GM23338 (cell line): ENCODE measurements around the gene S100A16. TPM values are rescaled to one million over a fixed set of nuclear protein-coding genes. Genes with fewer than 3 reads are reported as not detected.

Experiments used
- ATAC-seq: fragments of 200-7000 bp; cut with Tn5 transposase; 3 replicates; pipeline ENCODE4 v1.9.1; 2020
- DNase-seq: peaks from one replicate; pipeline ENCODE4 v3.0.0-alpha.2; 2015; ENCODE audit warnings: low spot score
- H2AFZ ChIP-seq: fragments of 200-600 bp; sonication (generic); 2 replicates; pipeline ENCODE4 v1.8.0; 2016; ENCODE audit warnings: antibody characterized with exemption, mild to moderate bottlenecking, moderate library complexity
- H3F3A ChIP-seq: fragments of 200-600 bp; sonication (generic); replicated peaks from 2 replicates; pipeline ENCODE4 v1.8.0; 2017; ENCODE audit warnings: antibody characterized with exemption, mixed run types, low read depth
- H3K27ac ChIP-seq: fragments of 200-600 bp; sonication (generic); 2 replicates; pipeline ENCODE4 v1.6.1; 2016; ENCODE audit warnings: low read depth
- H3K27me3 ChIP-seq: fragments of 200-600 bp; sonication (generic); 2 replicates; pipeline ENCODE4 v1.8.0; 2016; ENCODE audit warnings: mild to moderate bottlenecking, mixed run types, moderate library complexity; ENCODE audit not compliant: insufficient read depth
- H3K36me3 ChIP-seq: fragments of 200-600 bp; sonication (generic); 2 replicates; pipeline ENCODE4 v1.8.0; 2016; ENCODE audit warnings: mild to moderate bottlenecking; ENCODE audit not compliant: insufficient read depth
- H3K4me1 ChIP-seq: fragments of 200-600 bp; sonication (generic); 2 replicates; pipeline ENCODE4 v1.8.0; 2016; ENCODE audit warnings: mild to moderate bottlenecking, moderate library complexity; ENCODE audit not compliant: insufficient read depth
- H3K4me2 ChIP-seq: fragments of 200-600 bp; sonication (generic); 2 replicates; pipeline ENCODE4 v1.7.1; 2017; ENCODE audit warnings: mixed run types
- H3K4me3 ChIP-seq: fragments of 200-600 bp; sonication (generic); 2 replicates; pipeline ENCODE4 v1.6.1; 2016; ENCODE audit warnings: mixed run types
- H3K79me2 ChIP-seq: fragments of 200-600 bp; sonication (generic); replicated peaks from 2 replicates; pipeline ENCODE4 v1.8.0; 2017; ENCODE audit warnings: mild to moderate bottlenecking; ENCODE audit not compliant: insufficient read depth
- H3K9me2 ChIP-seq: fragments of 200-600 bp; sonication (generic); 2 replicates; pipeline ENCODE4 v1.8.0; 2017; ENCODE audit not compliant: insufficient read depth
- H4K20me1 ChIP-seq: fragments of 200-600 bp; sonication (generic); replicated peaks from 2 replicates; pipeline ENCODE4 v1.8.0; 2017; ENCODE audit warnings: mild to moderate bottlenecking; ENCODE audit not compliant: insufficient read depth
- H3K27ac Mint-ChIP-seq: 2 replicates; pipeline ENCODE4 v1.8.0; 2020; ENCODE audit warnings: inconsistent platforms, mild to moderate bottlenecking, moderate library complexity, mixed read lengths
- H3K27me3 Mint-ChIP-seq: 3 replicates; pipeline ENCODE4 v1.8.0; 2022; ENCODE audit warnings: low read depth, mild to moderate bottlenecking, moderate library complexity, mixed read lengths, inconsistent platforms; ENCODE audit not compliant: insufficient read depth, poor library complexity
- H3K36me3 Mint-ChIP-seq: 3 replicates; pipeline ENCODE4 v1.8.0; 2021; ENCODE audit warnings: low read depth, mild to moderate bottlenecking, inconsistent platforms, moderate library complexity, mixed read lengths
- H3K4me1 Mint-ChIP-seq: 3 replicates; pipeline ENCODE4 v1.8.0; 2020; ENCODE audit warnings: mild to moderate bottlenecking, inconsistent platforms, mixed read lengths
- H3K4me3 Mint-ChIP-seq: 3 replicates; pipeline ENCODE4 v1.8.0; 2021; ENCODE audit warnings: moderate library complexity, mild to moderate bottlenecking, inconsistent platforms, mixed read lengths
- H3K9me3 Mint-ChIP-seq: 3 replicates; pipeline ENCODE4 v1.8.0; 2020; ENCODE audit warnings: moderate library complexity, mild to moderate bottlenecking, inconsistent platforms, mixed read lengths
- CREB1 ChIP-seq: fragments of 250-450 bp; sonication (Bioruptor Pico); IDR thresholded peaks from 2 replicates; pipeline ENCODE4 v1.5.0; 2020; ENCODE audit warnings: low read depth, mild to moderate bottlenecking, moderate library complexity
- EZH2 ChIP-seq: fragments of 200-600 bp; sonication (generic); IDR thresholded peaks from one replicate; pipeline ENCODE4 v1.8.0; 2017; ENCODE audit warnings: antibody characterized with exemption, mild to moderate bottlenecking, low read depth; ENCODE audit not compliant: unreplicated experiment
- EZH2phosphoT487 ChIP-seq: fragments of 200-600 bp; sonication (generic); IDR thresholded peaks from one replicate; pipeline ENCODE4 v1.8.1; 2018; ENCODE audit warnings: antibody characterized with exemption; ENCODE audit not compliant: unreplicated experiment
- JUNB ChIP-seq: IDR thresholded peaks from one replicate; pipeline ENCODE4 v1.6.1; 2016; ENCODE audit warnings: antibody characterized with exemption; ENCODE audit not compliant: unreplicated experiment
- NANOG ChIP-seq: IDR thresholded peaks from 2 replicates; pipeline ENCODE4 v1.6.1; 2016; ENCODE audit warnings: antibody characterized with exemption, borderline replicate concordance
- POLR2AphosphoS5 ChIP-seq: IDR thresholded peaks from 2 replicates; pipeline ENCODE4 v1.6.1; 2016; ENCODE audit warnings: antibody characterized with exemption, low read depth
- ZNF114 ChIP-seq: fragments of 250-450 bp; sonication (Bioruptor Pico); IDR thresholded peaks from 2 replicates; pipeline ENCODE4 v1.5.0; 2020; ENCODE audit warnings: mild to moderate bottlenecking, moderate library complexity
- ZNF331 ChIP-seq: fragments of 250-450 bp; sonication (Bioruptor Pico); IDR thresholded peaks from 2 replicates; pipeline ENCODE4 v1.5.0; 2020; ENCODE audit warnings: low read depth, mild to moderate bottlenecking, moderate library complexity
- polyA plus RNA-seq: library from polyadenylated mRNA; unstranded; fragments of >200 nt; fragmentation: Nextera tagmentation; extraction: Ambion mirVana; gene quantifications from 2 replicates; pipeline ENCODE4 v1.2.1, GENCODE V29; 2016
- total RNA-seq: library from RNA; depleted of rRNA; stranded (reverse); fragments of >200 nt; shearing (Covaris generic); gene quantifications from 2 replicates; pipeline ENCODE4 v1.2.3, GENCODE V29; 2014
- TF ChIP-seq, protein P1 (sequence below): IDR thresholded peaks from one replicate; pipeline ENCODE4 v1.6.1; 2018; ENCODE audit warnings: antibody characterized with exemption; ENCODE audit not compliant: unreplicated experiment
- TF ChIP-seq, protein P2 (sequence below): fragments of 250-450 bp; sonication (Bioruptor Pico); IDR thresholded peaks from 2 replicates; pipeline ENCODE4 v1.5.0; 2020; ENCODE audit warnings: mild to moderate bottlenecking, moderate library complexity
- TF ChIP-seq, protein P3 (sequence below): IDR thresholded peaks from 2 replicates; pipeline ENCODE4 v1.6.1; 2016; ENCODE audit warnings: antibody characterized with exemption
- TF ChIP-seq, protein P4 (sequence below), 2 experiments: fragments of 200-600 bp in 1 of 2; sonication (generic) in 1 of 2; conservative IDR thresholded peaks; 2 replicates each; pipeline versions ENCODE4 v1.5.1 to v1.6.1; 2016 to 2017; ENCODE audit warnings: antibody characterized with exemption in 2 of 2, low read depth in 2 of 2, mild to moderate bottlenecking in 2 of 2, moderate library complexity in 1 of 2

S100A16 gene
- total and polyA plus RNA-seq, 2 experiments from 2014 or later = 13.0 to 20.4 TPM

DNA sequence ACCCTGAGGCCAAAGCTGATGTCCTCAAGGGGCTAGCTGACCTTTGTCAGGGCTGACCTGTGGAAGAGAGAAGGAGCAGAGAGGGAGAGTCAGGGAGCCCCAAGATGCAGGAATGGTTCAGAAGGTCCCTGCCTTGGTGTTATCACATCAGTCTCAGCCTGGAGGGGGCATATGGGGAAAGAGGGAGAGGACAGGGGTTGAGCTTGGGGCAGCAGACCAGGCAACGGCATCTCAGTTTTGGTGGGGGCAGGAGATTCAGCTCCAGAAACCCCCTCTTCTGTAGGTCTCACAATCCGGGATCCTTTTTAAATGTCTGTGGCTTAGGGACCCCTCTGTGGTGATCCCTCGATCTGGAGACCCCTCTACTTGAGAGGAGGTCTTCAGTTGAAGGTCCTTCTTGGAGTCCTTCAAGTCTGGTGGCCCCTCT lies 13.6 kb upstream of the S100A16 start (continued):
- TF ChIP-seq, protein P1, sequence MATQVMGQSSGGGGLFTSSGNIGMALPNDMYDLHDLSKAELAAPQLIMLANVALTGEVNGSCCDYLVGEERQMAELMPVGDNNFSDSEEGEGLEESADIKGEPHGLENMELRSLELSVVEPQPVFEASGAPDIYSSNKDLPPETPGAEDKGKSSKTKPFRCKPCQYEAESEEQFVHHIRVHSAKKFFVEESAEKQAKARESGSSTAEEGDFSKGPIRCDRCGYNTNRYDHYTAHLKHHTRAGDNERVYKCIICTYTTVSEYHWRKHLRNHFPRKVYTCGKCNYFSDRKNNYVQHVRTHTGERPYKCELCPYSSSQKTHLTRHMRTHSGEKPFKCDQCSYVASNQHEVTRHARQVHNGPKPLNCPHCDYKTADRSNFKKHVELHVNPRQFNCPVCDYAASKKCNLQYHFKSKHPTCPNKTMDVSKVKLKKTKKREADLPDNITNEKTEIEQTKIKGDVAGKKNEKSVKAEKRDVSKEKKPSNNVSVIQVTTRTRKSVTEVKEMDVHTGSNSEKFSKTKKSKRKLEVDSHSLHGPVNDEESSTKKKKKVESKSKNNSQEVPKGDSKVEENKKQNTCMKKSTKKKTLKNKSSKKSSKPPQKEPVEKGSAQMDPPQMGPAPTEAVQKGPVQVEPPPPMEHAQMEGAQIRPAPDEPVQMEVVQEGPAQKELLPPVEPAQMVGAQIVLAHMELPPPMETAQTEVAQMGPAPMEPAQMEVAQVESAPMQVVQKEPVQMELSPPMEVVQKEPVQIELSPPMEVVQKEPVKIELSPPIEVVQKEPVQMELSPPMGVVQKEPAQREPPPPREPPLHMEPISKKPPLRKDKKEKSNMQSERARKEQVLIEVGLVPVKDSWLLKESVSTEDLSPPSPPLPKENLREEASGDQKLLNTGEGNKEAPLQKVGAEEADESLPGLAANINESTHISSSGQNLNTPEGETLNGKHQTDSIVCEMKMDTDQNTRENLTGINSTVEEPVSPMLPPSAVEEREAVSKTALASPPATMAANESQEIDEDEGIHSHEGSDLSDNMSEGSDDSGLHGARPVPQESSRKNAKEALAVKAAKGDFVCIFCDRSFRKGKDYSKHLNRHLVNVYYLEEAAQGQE = no peak
- TF ChIP-seq ZNF331 (CRISPR knock-in tag) (no peak), ZNF114 (CRISPR knock-in tag) (no peak), JUNB (no peak), EZH2phosphoT487 (no peak)

DNA sequence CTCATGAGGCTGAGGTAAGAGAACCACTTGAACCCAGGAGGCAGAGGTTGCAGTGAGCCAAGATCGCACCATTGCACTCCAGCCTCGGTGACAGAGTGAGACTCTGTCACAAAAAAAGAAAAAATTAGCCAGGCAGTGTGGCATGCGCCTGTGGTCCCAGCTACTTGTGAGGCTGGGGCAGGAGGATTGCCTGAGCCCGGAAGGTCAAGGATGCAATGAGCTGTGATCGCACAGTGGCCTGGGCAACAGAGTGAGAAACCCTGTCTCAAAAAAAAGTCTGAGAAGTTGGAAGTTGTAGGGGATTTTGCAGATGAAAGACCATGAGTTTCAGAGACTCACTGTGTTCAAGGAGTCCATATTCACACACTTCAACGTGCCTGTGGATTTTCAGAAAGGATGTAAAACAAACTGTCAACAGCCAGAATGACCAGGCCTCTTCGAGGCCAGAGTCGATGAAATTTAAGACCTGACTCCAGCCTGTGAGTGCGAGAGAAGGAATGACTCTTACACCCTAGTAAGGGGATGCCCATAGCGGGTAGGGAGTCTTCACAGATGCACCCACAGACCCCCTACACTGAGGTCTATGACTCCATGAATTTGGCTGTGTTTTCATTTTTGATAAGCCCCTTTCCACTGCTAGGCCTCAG lies 12.2 kb upstream of the S100A16 start:
- H3K9me3 Mint-ChIP-seq = no peaks in the 10 kb centered on the region
- ATAC-seq (no peak), DNase-seq (no peak)
- no peak overlapping the region for H3K27ac Mint-ChIP-seq
- H3K27me3 ChIP-seq = no peaks in the 10 kb centered on the region
- H3K9me2 ChIP-seq = 0 out of 2 replicates have a peak, but pooled peaks cover 3% of the 10 kb centered on the region
- peaks cover 27% of the 10 kb centered on the region for H3K36me3 Mint-ChIP-seq
- H3K4me2 ChIP-seq = no peak overlapping the region
- peaks cover 50% of the 10 kb centered on the region for H3K4me1 Mint-ChIP-seq
- H3K27ac ChIP-seq = no peak overlapping the region
- H3K79me2 ChIP-seq = no peaks in the 10 kb centered on the region
- no peaks in the 10 kb centered on the region for H3K36me3 ChIP-seq
- H2AFZ ChIP-seq = no peak overlapping the region
- TF ChIP-seq EZH2 (no peak), NANOG (no peak), ZNF114 (CRISPR knock-in tag) (no peak), EZH2phosphoT487 (no peak), POLR2AphosphoS5 (no peak), JUNB (no peak), CREB1 (CRISPR knock-in tag) (no peak)
- TF ChIP-seq, protein P2, sequence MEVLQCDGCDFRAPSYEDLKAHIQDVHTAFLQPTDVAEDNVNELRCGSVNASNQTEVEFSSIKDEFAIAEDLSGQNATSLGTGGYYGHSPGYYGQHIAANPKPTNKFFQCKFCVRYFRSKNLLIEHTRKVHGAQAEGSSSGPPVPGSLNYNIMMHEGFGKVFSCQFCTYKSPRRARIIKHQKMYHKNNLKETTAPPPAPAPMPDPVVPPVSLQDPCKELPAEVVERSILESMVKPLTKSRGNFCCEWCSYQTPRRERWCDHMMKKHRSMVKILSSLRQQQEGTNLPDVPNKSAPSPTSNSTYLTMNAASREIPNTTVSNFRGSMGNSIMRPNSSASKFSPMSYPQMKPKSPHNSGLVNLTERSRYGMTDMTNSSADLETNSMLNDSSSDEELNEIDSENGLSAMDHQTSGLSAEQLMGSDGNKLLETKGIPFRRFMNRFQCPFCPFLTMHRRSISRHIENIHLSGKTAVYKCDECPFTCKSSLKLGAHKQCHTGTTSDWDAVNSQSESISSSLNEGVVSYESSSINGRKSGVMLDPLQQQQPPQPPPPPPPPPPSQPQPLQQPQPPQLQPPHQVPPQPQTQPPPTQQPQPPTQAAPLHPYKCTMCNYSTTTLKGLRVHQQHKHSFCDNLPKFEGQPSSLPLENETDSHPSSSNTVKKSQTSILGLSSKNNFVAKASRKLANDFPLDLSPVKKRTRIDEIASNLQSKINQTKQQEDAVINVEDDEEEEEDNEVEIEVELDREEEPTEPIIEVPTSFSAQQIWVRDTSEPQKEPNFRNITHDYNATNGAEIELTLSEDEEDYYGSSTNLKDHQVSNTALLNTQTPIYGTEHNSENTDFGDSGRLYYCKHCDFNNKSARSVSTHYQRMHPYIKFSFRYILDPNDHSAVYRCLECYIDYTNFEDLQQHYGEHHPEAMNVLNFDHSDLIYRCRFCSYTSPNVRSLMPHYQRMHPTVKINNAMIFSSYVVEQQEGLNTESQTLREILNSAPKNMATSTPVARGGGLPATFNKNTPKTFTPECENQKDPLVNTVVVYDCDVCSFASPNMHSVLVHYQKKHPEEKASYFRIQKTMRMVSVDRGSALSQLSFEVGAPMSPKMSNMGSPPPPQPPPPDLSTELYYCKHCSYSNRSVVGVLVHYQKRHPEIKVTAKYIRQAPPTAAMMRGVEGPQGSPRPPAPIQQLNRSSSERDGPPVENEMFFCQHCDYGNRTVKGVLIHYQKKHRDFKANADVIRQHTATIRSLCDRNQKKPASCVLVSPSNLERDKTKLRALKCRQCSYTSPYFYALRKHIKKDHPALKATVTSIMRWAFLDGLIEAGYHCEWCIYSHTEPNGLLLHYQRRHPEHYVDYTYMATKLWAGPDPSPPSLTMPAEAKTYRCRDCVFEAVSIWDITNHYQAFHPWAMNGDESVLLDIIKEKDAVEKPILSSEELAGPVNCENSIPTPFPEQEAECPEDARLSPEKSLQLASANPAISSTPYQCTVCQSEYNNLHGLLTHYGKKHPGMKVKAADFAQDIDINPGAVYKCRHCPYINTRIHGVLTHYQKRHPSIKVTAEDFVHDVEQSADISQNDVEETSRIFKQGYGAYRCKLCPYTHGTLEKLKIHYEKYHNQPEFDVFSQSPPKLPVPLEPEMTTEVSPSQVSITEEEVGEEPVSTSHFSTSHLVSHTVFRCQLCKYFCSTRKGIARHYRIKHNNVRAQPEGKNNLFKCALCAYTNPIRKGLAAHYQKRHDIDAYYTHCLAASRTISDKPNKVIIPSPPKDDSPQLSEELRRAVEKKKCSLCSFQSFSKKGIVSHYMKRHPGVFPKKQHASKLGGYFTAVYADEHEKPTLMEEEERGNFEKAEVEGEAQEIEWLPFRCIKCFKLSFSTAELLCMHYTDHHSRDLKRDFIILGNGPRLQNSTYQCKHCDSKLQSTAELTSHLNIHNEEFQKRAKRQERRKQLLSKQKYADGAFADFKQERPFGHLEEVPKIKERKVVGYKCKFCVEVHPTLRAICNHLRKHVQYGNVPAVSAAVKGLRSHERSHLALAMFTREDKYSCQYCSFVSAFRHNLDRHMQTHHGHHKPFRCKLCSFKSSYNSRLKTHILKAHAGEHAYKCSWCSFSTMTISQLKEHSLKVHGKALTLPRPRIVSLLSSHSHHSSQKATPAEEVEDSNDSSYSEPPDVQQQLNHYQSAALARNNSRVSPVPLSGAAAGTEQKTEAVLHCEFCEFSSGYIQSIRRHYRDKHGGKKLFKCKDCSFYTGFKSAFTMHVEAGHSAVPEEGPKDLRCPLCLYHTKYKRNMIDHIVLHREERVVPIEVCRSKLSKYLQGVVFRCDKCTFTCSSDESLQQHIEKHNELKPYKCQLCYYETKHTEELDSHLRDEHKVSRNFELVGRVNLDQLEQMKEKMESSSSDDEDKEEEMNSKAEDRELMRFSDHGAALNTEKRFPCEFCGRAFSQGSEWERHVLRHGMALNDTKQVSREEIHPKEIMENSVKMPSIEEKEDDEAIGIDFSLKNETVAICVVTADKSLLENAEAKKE (CRISPR knock-in tag) = no peak
- TF ChIP-seq, protein P3, sequence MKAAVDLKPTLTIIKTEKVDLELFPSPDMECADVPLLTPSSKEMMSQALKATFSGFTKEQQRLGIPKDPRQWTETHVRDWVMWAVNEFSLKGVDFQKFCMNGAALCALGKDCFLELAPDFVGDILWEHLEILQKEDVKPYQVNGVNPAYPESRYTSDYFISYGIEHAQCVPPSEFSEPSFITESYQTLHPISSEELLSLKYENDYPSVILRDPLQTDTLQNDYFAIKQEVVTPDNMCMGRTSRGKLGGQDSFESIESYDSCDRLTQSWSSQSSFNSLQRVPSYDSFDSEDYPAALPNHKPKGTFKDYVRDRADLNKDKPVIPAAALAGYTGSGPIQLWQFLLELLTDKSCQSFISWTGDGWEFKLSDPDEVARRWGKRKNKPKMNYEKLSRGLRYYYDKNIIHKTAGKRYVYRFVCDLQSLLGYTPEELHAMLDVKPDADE = no peak
- TF ChIP-seq, protein P4, sequence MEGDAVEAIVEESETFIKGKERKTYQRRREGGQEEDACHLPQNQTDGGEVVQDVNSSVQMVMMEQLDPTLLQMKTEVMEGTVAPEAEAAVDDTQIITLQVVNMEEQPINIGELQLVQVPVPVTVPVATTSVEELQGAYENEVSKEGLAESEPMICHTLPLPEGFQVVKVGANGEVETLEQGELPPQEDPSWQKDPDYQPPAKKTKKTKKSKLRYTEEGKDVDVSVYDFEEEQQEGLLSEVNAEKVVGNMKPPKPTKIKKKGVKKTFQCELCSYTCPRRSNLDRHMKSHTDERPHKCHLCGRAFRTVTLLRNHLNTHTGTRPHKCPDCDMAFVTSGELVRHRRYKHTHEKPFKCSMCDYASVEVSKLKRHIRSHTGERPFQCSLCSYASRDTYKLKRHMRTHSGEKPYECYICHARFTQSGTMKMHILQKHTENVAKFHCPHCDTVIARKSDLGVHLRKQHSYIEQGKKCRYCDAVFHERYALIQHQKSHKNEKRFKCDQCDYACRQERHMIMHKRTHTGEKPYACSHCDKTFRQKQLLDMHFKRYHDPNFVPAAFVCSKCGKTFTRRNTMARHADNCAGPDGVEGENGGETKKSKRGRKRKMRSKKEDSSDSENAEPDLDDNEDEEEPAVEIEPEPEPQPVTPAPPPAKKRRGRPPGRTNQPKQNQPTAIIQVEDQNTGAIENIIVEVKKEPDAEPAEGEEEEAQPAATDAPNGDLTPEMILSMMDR (conservative IDR thresholded peaks at IDR 0.05; ENCODE audit: low read depth in 2 of 2) = no peak
- no peaks in the 10 kb centered on the region for H4K20me1 ChIP-seq
- H3K27me3 Mint-ChIP-seq = peaks cover 12% of the 10 kb centered on the region
- 0 out of 2 replicates have a peak, but pooled peaks cover 2% of the 10 kb centered on the region for H3F3A ChIP-seq
- H3K4me3 Mint-ChIP-seq = no peak overlapping the region
- H3K4me3 ChIP-seq = no peak overlapping the region
- H3K4me1 ChIP-seq = peaks cover 17% of the 10 kb centered on the region
